Testis (tissue), 3 donors: ENCODE measurements around the gene SLC30A4. TPM values are rescaled to one million over a fixed set of nuclear protein-coding genes. Genes with fewer than 3 reads are reported as not detected.

Source experiments
- DNase-seq: peaks from one replicate; pipeline ENCODE4 v3.0.0-alpha.2; 2019
- H3K27ac ChIP-seq, 2 donors: fragments of 200-600 bp; sonication (generic); one replicate each; pipeline ENCODE4 v1.5.1; 2019
- H3K27me3 ChIP-seq: fragments of 200-600 bp; sonication (generic); one replicate; pipeline ENCODE4 v1.5.1; 2019
- H3K36me3 ChIP-seq: fragments of 200-600 bp; sonication (generic); one replicate; pipeline ENCODE4 v1.5.1; 2017; ENCODE audit warnings: low read depth; ENCODE audit errors: missing control alignments
- H3K4me1 ChIP-seq: fragments of 200-600 bp; sonication (generic); one replicate; pipeline ENCODE4 v1.5.1; 2019
- H3K4me3 ChIP-seq, 2 donors: fragments of 200-600 bp; sonication (generic); one replicate each; pipeline ENCODE4 v1.5.1; 2017 to 2019
- H3K9me3 ChIP-seq: fragments of 200-600 bp; sonication (generic); one replicate; pipeline ENCODE4 v1.5.1; 2017
- CTCF ChIP-seq, 3 experiments: fragments of 450-650 bp in 2 of 3; fragments of 200-600 bp in 1 of 3; sonication (generic) in 1 of 3; IDR thresholded peaks; one replicate each; pipeline ENCODE4 v1.5.1; 2016 to 2019; ENCODE audit warnings: antibody characterized with exemption in 3 of 3, mild to moderate bottlenecking in 2 of 3, moderate library complexity in 1 of 3
- POLR2A ChIP-seq: fragments of 450-650 bp; IDR thresholded peaks from one replicate; pipeline ENCODE4 v1.6.1; 2017; ENCODE audit warnings: antibody characterized with exemption, mild to moderate bottlenecking, moderate library complexity
- WGBS, 2 donors: methylation state at CpG; one replicate each; pipeline ENCODE4 v1.1.5; 2018; 5-methylcytosine and 5-hydroxymethylcytosine counted together
- intact Hi-C: fragments of 100-400 bp; cut with DNase I; formaldehyde crosslinking; loops from one replicate; pipeline ENCODE4 v1.15.1; 2023; ENCODE audit warnings: low total_unique reads
- polyA plus RNA-seq: library from polyadenylated mRNA; stranded (reverse); fragments of 350-450 nt; fragmentation: Illumina TruSeq; extraction: RNeasy Lipid Tissue Mini Kit (QIAGEN cat#74804); gene quantifications from one replicate; pipeline ENCODE4 v1.2.3, GENCODE V29; 2014; ENCODE audit warnings: low read depth, low replicate concordance; ENCODE audit not compliant: insufficient read depth
- total RNA-seq, 2 donors: library from RNA; depleted of rRNA; stranded (reverse); fragments of >200 nt; gene quantifications; one replicate each; pipeline ENCODE4 v1.2.3, GENCODE V29; 2016

Gene SLC30A4
- total and polyA plus RNA-seq, 3 donors from 2014 or later: 18.8 to 32.6 (median 28.1) TPM

GRCh38 chr15:45543051-45543450 is 20.5 kb upstream of the SLC30A4 start:
- 86 to 89% methylated on average over 3 of the region's 3 CpGs for WGBS, 2 donors
- no peak overlapping the region for H3K4me3 ChIP-seq
- intact Hi-C loops: no loop called here
- no peak overlapping the region for H3K27ac ChIP-seq
- TF ChIP-seq CTCF (IDR thresholded peaks at IDR 0.05) (no peak), POLR2A (no peak)
- no peak for DNase-seq
- H3K36me3 ChIP-seq: no peaks in the 10 kb centered on the region
- no peaks in the 10 kb centered on the region for H3K4me1 ChIP-seq
- no peaks in the 10 kb centered on the region for H3K27me3 ChIP-seq
- no peaks in the 10 kb centered on the region for H3K9me3 ChIP-seq

GRCh38 chr15:45540531-45540930 is 18.0 kb upstream of the SLC30A4 start:
- Histone ChIP-seq H3K27ac (no peak overlapping the region), H3K9me3 (no peaks in the 10 kb centered on the region), H3K4me3 (no peak overlapping the region), H3K36me3 (no peaks in the 10 kb centered on the region), H3K4me1 (peaks cover 12% of the 10 kb centered on the region), H3K27me3 (no peaks in the 10 kb centered on the region)
- no peak for DNase-seq
- TF ChIP-seq POLR2A (no peak), CTCF (IDR thresholded peaks at IDR 0.05) (no peak)
- 83 to 97% methylated on average over 1 of the region's 1 CpG for WGBS, 2 donors
- intact Hi-C loops: no loop called here

GRCh38 chr15:45539680-45540079 is 17.1 kb upstream of the SLC30A4 start:
- no peak overlapping the region for H3K27ac ChIP-seq
- H3K4me1 ChIP-seq: peaks cover 13% of the 10 kb centered on the region
- H3K4me3 ChIP-seq: no peak overlapping the region
- TF ChIP-seq CTCF (IDR thresholded peaks at IDR 0.05): no peak
- no peak for TF ChIP-seq POLR2A
- intact Hi-C loops: no loop called here
- 89 to 92% methylated on average over 3 of the region's 3 CpGs for WGBS, 2 donors
- H3K27me3 ChIP-seq: no peaks in the 10 kb centered on the region
- no peaks in the 10 kb centered on the region for H3K36me3 ChIP-seq
- no peaks in the 10 kb centered on the region for H3K9me3 ChIP-seq
- DNase-seq: no peak

- H3K4me3 ChIP-seq: no peak overlapping the region
- WGBS, 2 donors: 44 to 66% methylated on average over 3 of the region's 3 CpGs
- no peaks in the 10 kb centered on the region for H3K36me3 ChIP-seq
- H3K27ac ChIP-seq: no peak overlapping the region
- peaks cover 19% of the 10 kb centered on the region for H3K4me1 ChIP-seq
- H3K9me3 ChIP-seq: no peaks in the 10 kb centered on the region
- no peak for DNase-seq
- H3K27me3 ChIP-seq: no peaks in the 10 kb centered on the region
- intact Hi-C loops: no loop called here
- no peak for TF ChIP-seq CTCF (IDR thresholded peaks at IDR 0.05)
- no peak for TF ChIP-seq POLR2A
Measured at GRCh38 chr15:45536934-45537333, 14.4 kb upstream of the SLC30A4 start.

GRCh38 chr15:45535486-45536042 is 13.0 kb upstream of the SLC30A4 start:
- TF ChIP-seq CTCF (IDR thresholded peaks at IDR 0.05): no peak
- Histone ChIP-seq H3K4me1 (peaks cover 20% of the 10 kb centered on the region), H3K27me3 (no peaks in the 10 kb centered on the region), H3K9me3 (no peaks in the 10 kb centered on the region), H3K36me3 (no peaks in the 10 kb centered on the region), H3K27ac (peak overlapping the region in 1 of 2 donors; percentile 50), H3K4me3 (no peak overlapping the region)
- 74 to 83% methylated on average over 2 of the region's 2 CpGs for WGBS, 2 donors
- intact Hi-C loops: no loop called here
- DNase-seq: no peak
